OCI-LY3 (cell line): ENCODE data around the gene RXRA.

Experiments
- H2AFZ ChIP-seq: fragments of 200-600, 300-600 bp; shearing (Covaris generic); 2 replicates; pipeline ENCODE4 v1.6.0; 2014; ENCODE audit warnings: antibody characterized with exemption, low read depth, low read length
- H3K27ac ChIP-seq: fragments of 200-600, 300-600 bp; sonication (generic); 2 replicates; pipeline ENCODE4 v1.5.1; 2014; ENCODE audit warnings: mild to moderate bottlenecking, low read length, moderate library complexity, mixed read lengths
- H3K27me3 ChIP-seq: fragments of 200-600, 300-600 bp; sonication (generic); 2 replicates; pipeline ENCODE4 v1.6.1; 2014; ENCODE audit warnings: low read depth, low read length, mixed read lengths
- H3K36me3 ChIP-seq: fragments of 200-600, 300-600 bp; sonication (generic); replicated peaks from 2 replicates; pipeline ENCODE3; 2014; ENCODE audit warnings: low read depth, low read length, mixed read lengths
- H3K4me1 ChIP-seq: fragments of 300-600, 200-600 bp; sonication (generic); 2 replicates; pipeline ENCODE4 v1.6.1; 2014; ENCODE audit warnings: low read length, mixed read lengths
- H3K4me2 ChIP-seq: fragments of 200-600, 300-600 bp; sonication (generic); 2 replicates; pipeline ENCODE4 v1.6.1; 2014; ENCODE audit warnings: low read length, mixed read lengths
- H3K4me3 ChIP-seq: fragments of 300-600, 200-600 bp; sonication (generic); 2 replicates; pipeline ENCODE4 v1.5.1; 2014; ENCODE audit warnings: antibody characterized with exemption, mild to moderate bottlenecking, low read length, moderate library complexity
- H3K79me2 ChIP-seq: fragments of 300-600, 200-600 bp; shearing (Covaris generic); 2 replicates; pipeline ENCODE4 v1.6.1; 2014; ENCODE audit warnings: mild to moderate bottlenecking, low read length, mixed read lengths
- H3K9ac ChIP-seq: fragments of 300-600, 200-600 bp; shearing (Covaris generic); 2 replicates; pipeline ENCODE4 v1.6.0; 2014; ENCODE audit warnings: mild to moderate bottlenecking, low read length, moderate library complexity
- H3K9me3 ChIP-seq: fragments of 200-600, 300-600 bp; shearing (Covaris generic); 2 replicates; pipeline ENCODE4 v1.6.1; 2014; ENCODE audit warnings: low read length, mixed read lengths; ENCODE audit not compliant: insufficient read depth
- H4K20me1 ChIP-seq: fragments of 200-600, 300-600 bp; sonication (generic); 2 replicates; pipeline ENCODE4 v1.6.1; 2016; ENCODE audit warnings: low read length, mixed read lengths; ENCODE audit not compliant: insufficient read depth
- CTCF ChIP-seq: fragments of 200-600, 300-600 bp; sonication (generic); IDR thresholded peaks from 2 replicates; pipeline ENCODE4 v1.5.1; 2014; ENCODE audit warnings: antibody characterized with exemption, low read length, low read depth
- EZH2phosphoT487 ChIP-seq: fragments of 200-600 bp; shearing (Covaris generic); IDR thresholded peaks from 2 replicates; pipeline ENCODE4 v1.6.1; 2018; ENCODE audit warnings: antibody characterized with exemption, mixed run types, low read depth

The RXRA gene

GRCh38 chr9:134299068-134299467 lies 27.2 kb upstream of the RXRA start:
- Histone ChIP-seq H3K79me2 (no peaks in the 10 kb centered on the region), H3K9me3 (no peaks in the 10 kb centered on the region), H3K4me1 (peaks cover 13% of the 10 kb centered on the region), H2AFZ (no peak overlapping the region), H3K27me3 (no peaks in the 10 kb centered on the region), H3K27ac (no peak overlapping the region), H3K4me2 (no peak overlapping the region), H3K9ac (no peak overlapping the region), H3K4me3 (no peak overlapping the region), H4K20me1 (no peaks in the 10 kb centered on the region), H3K36me3 (no peaks in the 10 kb centered on the region)
- no peak for TF ChIP-seq CTCF
- no peak for TF ChIP-seq EZH2phosphoT487

GRCh38 chr9:134299883-134300282 lies 26.4 kb upstream of the RXRA start:
- Histone ChIP-seq H3K36me3 (no peaks in the 10 kb centered on the region), H3K79me2 (no peaks in the 10 kb centered on the region), H3K9me3 (no peaks in the 10 kb centered on the region), H4K20me1 (no peaks in the 10 kb centered on the region), H3K4me1 (peaks cover 8% of the 10 kb centered on the region), H3K4me2 (no peak overlapping the region), H2AFZ (no peak overlapping the region), H3K4me3 (no peak overlapping the region), H3K27me3 (no peaks in the 10 kb centered on the region), H3K27ac (no peak overlapping the region), H3K9ac (no peak overlapping the region)
- TF ChIP-seq CTCF (no peak), EZH2phosphoT487 (no peak)

- no peak overlapping the region for H3K4me3 ChIP-seq
- no peaks in the 10 kb centered on the region for H3K9me3 ChIP-seq
- no peak overlapping the region for H3K27ac ChIP-seq
- H2AFZ ChIP-seq, result no peak overlapping the region
- H3K79me2 ChIP-seq, result no peaks in the 10 kb centered on the region
- no peaks in the 10 kb centered on the region for H3K36me3 ChIP-seq
- no peak overlapping the region for H3K9ac ChIP-seq
- H3K4me1 ChIP-seq, result peaks cover 8% of the 10 kb centered on the region
- peak overlapping the region; percentile 25; the same call in 1 of the 2 replicates for H3K4me2 ChIP-seq
- H3K27me3 ChIP-seq, result no peaks in the 10 kb centered on the region
- no peaks in the 10 kb centered on the region for H4K20me1 ChIP-seq
- no peak for TF ChIP-seq CTCF
These were observed 24.7 kb upstream of the RXRA start for GRCh38 chr9:134301387-134302129.

- Histone ChIP-seq H3K27ac (no peak overlapping the region), H3K4me2 (peak overlapping the region; percentile 25; the same call in 1 of the 2 replicates)
These were observed 24.0 kb upstream of the RXRA start for GRCh38 chr9:134302130-134302817.

More at GRCh38 chr9:134302130-134302817, 24.0 kb upstream of the RXRA start:
- Histone ChIP-seq H2AFZ (no peak overlapping the region), H4K20me1 (no peaks in the 10 kb centered on the region), H3K4me3 (no peak overlapping the region), H3K4me1 (peaks cover 8% of the 10 kb centered on the region), H3K9me3 (no peaks in the 10 kb centered on the region), H3K79me2 (no peaks in the 10 kb centered on the region), H3K27me3 (no peaks in the 10 kb centered on the region), H3K9ac (no peak overlapping the region), H3K36me3 (no peaks in the 10 kb centered on the region)
- TF ChIP-seq EZH2phosphoT487 (no peak), CTCF (no peak)
